Left renal cortex interstitium (tissue), 4 donors: ENCODE results near the gene PGPEP1. TPM values are rescaled to one million over a fixed set of nuclear protein-coding genes. Genes with fewer than 3 reads are reported as not detected.
"Not testable (repeated sequence)": the region's sequence is repeated elsewhere in the genome, so short reads cannot be mapped to it uniquely, and the experiment has no call there.

Experiments
- DNase-seq, 4 donors: peaks; one replicate each; pipeline ENCODE4 v3.0.0-alpha.2; 2013; ENCODE audit warnings: low read depth in 4 of 4, low spot score in 2 of 4, missing footprints in 1 of 4
- polyA plus RNA-seq, 4 donors: library from polyadenylated mRNA; unstranded; fragments of 120-200 nt; gene quantifications; one replicate each; pipeline ENCODE4 v1.2.1, GENCODE V29; 2013; ENCODE audit not compliant: insufficient read length in 4 of 4

The PGPEP1 gene
- polyA plus RNA-seq, 4 donors = 21.2 to 31.5 (median 26.5) TPM

GRCh38 chr19:18362934-18363542 is 22.6 kb downstream of the PGPEP1 start:
- DNase-seq = no peak

DNA sequence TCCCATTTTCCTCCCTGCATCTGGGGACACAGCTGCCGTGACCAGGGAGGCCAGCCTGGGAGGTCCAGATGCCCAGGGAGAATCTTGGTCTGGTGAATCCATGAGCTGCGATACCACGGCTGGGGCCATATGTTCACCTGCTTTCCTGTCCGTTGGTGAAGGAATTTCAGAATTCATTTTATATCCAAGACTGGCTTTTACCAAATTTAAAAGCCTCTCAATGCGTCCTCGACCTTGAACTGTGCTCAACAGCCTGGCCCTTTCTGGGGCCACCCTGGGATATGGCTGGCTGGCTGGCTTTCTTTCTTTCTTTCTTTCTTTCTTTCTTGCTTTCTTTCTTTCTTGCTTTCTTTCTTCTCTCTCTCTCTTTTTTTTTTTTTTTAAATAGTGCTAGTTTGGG is 23.4 kb downstream of the PGPEP1 start:
- no peak for DNase-seq

- not testable (repeated sequence) for DNase-seq
Measured at GRCh38 chr19:18364277-18364825, 24.0 kb downstream of the PGPEP1 start.

GRCh38 chr19:18364826-18365528 is 24.6 kb downstream of the PGPEP1 start:
- peak; percentile 64 to 85 (median 78) for DNase-seq

GRCh38 chr19:18366021-18366435 is 25.6 kb downstream of the PGPEP1 start:
- DNase-seq = no peak

- no peak for DNase-seq
Measured at GRCh38 chr19:18368504-18369222, 28.3 kb downstream of the PGPEP1 start.

- DNase-seq = no peak
Measured at GRCh38 chr19:18373407-18373891, 33.1 kb downstream of the PGPEP1 start.

DNA sequence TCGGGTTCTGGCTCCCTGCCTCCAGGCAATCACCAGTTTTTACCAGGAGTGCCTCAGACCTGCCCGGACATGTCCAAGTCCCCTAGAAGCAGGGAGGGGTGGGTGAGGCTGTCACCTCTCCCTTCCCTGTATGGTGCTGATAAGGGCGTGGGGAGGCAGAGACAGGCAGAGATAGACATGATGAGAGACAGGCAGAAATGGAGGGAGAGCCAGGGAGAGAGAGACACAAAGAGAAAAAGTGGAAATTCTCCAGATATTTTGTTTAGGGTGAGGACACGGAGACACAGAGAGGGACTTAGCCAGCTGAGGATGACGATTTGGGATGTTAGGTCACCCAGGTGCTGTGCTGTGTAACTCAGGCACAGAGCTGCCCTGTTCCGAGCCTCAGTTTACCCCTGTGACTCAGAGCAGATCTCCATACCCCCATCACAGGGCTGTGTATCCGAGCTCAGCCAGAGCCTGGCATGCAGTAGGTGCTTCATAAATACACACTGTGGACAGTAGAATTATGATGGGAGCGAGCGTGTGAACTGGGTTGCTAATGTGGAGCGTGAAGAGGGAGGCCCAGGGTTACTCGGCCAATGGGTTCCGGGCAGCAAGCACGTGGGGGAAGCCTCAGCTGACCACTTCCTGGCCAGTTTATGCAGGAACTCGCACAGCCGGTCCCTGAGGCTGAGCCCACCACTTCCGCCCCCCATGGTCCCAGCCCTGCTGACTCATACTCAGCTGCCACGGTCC is 33.7 kb downstream of the PGPEP1 start:
- peak in 2 of 4 donors; percentile 71 to 84 for DNase-seq

- DNase-seq = no peak
Measured at GRCh38 chr19:18377026-18377425, 36.6 kb downstream of the PGPEP1 start.

DNA sequence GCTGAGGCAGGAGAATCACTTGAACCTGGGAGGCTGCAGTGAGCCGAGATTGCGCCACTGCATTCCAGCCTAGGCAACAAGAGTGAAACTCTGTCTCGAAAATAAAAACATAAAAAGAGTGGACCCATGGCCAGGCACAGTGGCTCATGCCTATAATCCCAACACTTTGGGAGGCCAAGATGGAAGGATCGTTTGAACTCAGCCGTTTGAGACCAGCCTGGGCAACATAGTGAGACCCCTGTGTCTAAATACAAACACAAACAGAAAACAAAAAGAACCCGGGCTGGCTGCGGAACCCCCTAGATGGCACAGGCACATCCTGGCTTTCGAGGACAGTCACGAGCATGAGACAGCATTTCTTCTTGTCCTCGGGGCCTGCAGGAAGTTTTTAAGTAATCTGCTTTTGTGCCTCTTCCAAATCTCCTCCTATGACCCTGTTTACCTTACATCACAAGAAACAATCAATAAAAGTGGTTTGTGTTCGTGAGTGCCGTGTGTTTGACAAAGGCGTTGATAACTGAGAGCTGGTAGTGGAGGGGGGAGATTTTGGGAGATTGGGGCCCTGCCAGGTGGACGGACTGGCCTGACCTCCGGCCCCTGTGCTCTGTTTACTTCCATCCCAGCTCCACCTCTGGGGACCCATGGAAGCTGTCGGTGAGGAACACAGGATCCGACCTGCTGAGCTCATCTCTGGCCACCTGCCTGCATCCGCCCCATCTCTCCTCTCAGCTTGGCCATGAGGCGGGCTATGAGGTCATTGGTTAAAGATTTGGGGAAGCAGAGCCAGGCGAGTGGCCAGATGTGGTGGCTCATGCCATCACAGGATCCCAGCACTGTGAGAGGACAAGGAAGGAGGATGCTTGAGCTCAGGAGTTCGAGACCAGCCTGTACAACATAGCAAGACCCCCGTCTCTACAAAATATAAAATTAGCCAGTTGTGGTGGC is 39.7 kb downstream of the PGPEP1 start:
- no peak for DNase-seq

DNA sequence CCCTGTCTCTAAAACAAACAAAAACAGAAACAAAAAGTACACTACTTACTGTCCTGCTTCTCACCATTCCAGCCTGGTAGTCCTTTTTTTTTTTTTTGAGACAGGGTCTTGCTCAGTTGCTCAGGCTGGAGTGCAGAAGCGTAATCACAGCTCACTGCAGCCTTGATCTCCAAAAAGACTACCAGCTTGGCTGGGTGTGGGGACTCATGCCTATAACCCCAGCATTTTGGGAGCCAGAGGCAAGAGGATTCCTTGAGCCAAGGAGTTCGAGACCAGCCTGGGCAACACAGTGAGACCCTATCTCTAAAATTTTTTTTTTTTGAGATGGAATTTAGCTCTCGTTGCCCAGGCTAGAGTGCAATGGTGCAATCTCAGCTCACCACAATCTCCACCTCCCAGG is 40.4 kb downstream of the PGPEP1 start:
- DNase-seq = no peak

- DNase-seq = not testable (repeated sequence)
Measured at GRCh38 chr19:18383622-18384021, 43.2 kb downstream of the PGPEP1 start.

DNA sequence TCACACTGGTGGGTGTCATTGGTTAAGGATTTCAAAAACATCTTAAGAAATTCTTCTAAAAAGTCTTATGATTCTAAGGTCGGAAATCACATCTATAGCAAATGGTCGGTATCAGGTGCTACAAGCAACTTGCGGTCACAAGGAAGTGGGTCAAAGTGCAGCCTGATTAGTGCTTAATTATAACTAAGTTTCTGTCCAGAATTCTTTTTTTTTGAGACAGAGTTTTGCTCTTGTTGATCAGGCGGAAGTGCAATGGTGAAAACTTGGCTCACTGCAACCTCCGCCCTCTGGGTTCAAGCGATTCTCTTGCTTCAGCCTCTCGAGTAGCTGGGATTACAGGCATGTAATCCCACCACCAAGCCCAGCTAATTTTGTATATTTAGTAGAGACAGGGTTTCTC is 44.4 kb downstream of the PGPEP1 start:
- DNase-seq = no peak

- DNase-seq = no peak
Measured at GRCh38 chr19:18385359-18385674, 44.9 kb downstream of the PGPEP1 start.

DNA sequence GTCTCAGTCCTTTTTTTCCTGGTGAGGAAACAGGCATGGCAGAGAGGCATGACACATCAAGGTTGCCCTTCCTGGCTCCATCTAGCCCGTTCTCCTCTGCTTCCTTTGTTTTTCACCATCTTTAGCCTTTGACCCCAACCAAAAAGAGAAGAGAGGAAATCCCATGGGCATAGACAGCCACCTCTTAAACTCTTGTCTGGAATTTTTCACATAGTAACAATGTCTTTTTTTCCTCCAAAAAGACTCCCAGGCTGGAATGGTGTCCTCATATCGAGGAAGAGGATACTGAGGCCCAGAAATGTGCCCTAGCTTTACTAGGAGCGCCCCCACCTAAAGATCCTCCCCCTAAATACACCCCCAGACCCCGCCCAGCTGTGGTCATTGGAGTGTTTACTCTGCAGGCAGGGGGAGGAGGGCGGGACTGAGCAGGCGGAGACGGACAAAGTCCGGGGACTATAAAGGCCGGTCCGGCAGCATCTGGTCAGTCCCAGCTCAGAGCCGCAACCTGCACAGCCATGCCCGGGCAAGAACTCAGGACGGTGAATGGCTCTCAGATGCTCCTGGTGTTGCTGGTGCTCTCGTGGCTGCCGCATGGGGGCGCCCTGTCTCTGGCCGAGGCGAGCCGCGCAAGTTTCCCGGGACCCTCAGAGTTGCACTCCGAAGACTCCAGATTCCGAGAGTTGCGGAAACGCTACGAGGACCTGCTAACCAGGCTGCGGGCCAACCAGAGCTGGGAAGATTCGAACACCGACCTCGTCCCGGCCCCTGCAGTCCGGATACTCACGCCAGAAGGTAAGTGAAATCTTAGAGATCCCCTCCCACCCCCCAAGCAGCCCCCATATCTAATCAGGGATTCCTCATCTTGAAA is 45.5 kb downstream of the PGPEP1 start, which contains the start of gene GDF15:
GDF15 (plus strand) TSS at position 484 of the 868 bp plus-strand sequence; CDS start at position 516, 32 bp downstream.
- peak in 1 of 4 donors; percentile 46 for DNase-seq

DNA sequence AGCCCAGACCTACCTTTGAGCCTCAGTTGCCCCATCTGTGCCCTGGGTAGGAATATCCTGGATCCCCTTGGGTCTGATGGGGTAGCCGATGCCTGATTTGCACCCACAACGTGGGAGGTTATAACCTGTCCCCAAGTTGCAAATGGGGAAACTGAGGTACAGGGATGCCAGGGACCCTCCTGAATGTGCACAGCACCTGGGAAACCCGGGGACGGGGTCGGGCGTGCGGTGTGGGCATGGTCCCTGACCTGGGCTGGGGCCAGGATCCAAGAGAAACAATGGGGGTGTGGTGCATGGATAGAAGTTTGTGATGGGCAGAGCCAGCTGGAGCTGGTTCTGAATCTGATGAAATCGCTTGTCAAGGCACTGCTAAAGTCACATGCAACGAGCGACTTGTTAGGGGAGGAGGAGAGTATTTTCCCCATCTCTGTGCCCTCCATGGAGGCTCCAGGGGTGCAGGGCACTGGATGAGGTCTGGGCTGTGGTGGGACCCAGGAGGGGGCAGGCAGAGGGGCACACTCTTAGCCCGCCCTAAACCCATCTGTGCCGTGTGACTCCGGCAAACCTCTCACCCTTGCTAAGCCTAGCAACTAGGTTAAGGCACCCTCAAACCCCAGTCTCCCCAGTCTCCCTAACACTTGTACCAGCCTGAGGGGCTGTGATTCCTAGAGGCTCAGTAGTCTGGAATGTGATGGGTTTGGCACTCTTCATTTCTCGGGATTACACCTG is 46.3 kb downstream of the PGPEP1 start:
- no peak for DNase-seq

- peak in 2 of 4 donors; percentile 72 to 76 for DNase-seq
Measured at GRCh38 chr19:18388100-18388959, 47.9 kb downstream of the PGPEP1 start.
